ENCODE measurements around the gene ITPRID2. TPM values are rescaled to one million over a fixed set of nuclear protein-coding genes. Genes with fewer than 3 reads are reported as not detected.

Gene ITPRID2
- total RNA-seq, 1 donor from 2014 or later, result 40.4 TPM

- Histone ChIP-seq H2AFZ (replicated peaks) (no peak overlapping the region), H3K27me3 (no peaks in the 10 kb centered on the region), H3K27ac (no peak overlapping the region), H3K4me1 (no peaks in the 10 kb centered on the region), H3K9me3 (ENCODE audit: low read depth) (no peaks in the 10 kb centered on the region), H3K36me3 (no peaks in the 10 kb centered on the region), H3K4me2 (no peak overlapping the region), H4K20me1 (ENCODE audit: low read depth) (no peaks in the 10 kb centered on the region), H3K79me2 (ENCODE audit: low read depth) (no peaks in the 10 kb centered on the region), H3K9ac (no peak overlapping the region), H3F3A (ENCODE audit: low read depth) (no peaks in the 10 kb centered on the region), H3K4me3 (no peak overlapping the region)
- no peak overlapping the region for H3K27ac Mint-ChIP-seq
- no peaks in the 10 kb centered on the region for H3K36me3 Mint-ChIP-seq
- no peaks in the 10 kb centered on the region for H3K4me1 Mint-ChIP-seq
- TF ChIP-seq EZH2 (IDR thresholded peaks at IDR 0.05), result no peak
- no peak overlapping the region for H3K4me3 Mint-ChIP-seq
- no peak for DNase-seq (ENCODE audit: low spot score)
- no peaks in the 10 kb centered on the region for H3K9me3 Mint-ChIP-seq
- no peaks in the 10 kb centered on the region for H3K27me3 Mint-ChIP-seq (ENCODE audit: insufficient read depth, low read depth)
These were observed 87.0 kb downstream of the ITPRID2 start for GRCh38 chr2:181978351-181979150.

Other genes with a start within 250 kb of the ITPRID2 start
- 0.25 TPM in 1 of 2 replicates, not detected in the other for gene CERKL, start 234.6 kb upstream of the ITPRID2 start, total RNA-seq (ENCODE audit: low replicate concordance)
- gene NEUROD1, start 211.2 kb upstream of the ITPRID2 start, total RNA-seq (ENCODE audit: low replicate concordance), result not detected in 2 replicates
- gene PPP1R1C, start 94.1 kb downstream of the ITPRID2 start, total RNA-seq (ENCODE audit: low replicate concordance), result 5.5 and 9.3 TPM in 2 replicates

Measured in neural progenitor cell (in vitro differentiated cells).